RPMI7951 (cell line): ENCODE data around the gene OTUD6A. TPM values are rescaled to one million over a fixed set of nuclear protein-coding genes. Genes with fewer than 3 reads are reported as not detected.

ENCODE experiments used
- DNase-seq: peaks from one replicate; pipeline ENCODE4 v3.0.0-alpha.2; 2012; ENCODE audit warnings: low read depth
- total RNA-seq: library from RNA; depleted of rRNA; stranded (reverse); fragments of >200 nt; shearing (Covaris generic); gene quantifications from 2 replicates; pipeline ENCODE4 v1.2.3, GENCODE V29; 2014; rRNA removed

Gene OTUD6A, protein sequence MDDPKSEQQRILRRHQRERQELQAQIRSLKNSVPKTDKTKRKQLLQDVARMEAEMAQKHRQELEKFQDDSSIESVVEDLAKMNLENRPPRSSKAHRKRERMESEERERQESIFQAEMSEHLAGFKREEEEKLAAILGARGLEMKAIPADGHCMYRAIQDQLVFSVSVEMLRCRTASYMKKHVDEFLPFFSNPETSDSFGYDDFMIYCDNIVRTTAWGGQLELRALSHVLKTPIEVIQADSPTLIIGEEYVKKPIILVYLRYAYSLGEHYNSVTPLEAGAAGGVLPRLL
- not detected in 2 replicates for total RNA-seq

DNA sequence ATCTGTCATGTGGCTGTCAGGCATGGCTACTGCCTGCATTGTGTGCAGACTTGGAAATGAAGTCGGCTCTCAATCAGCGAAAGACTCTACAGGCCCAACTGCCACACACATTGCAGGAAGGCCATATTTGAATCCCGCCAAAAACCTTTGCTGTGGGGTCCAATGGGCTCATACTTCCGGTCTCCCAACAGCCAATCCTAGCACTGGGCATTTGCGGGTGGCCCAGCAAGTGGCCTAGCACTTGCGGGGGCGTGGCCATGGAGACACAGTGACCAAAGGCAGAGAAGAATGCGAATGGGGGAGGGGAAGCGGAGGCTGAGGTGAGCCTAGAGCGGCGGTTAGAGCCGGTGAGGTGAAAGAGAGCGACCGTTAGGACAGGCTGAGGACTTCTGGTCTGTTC lies at the start of gene OTUD6A:
OTUD6A (plus strand) TSS at position 382 of the 400 bp plus-strand sequence. CDS start 68 bp downstream, outside the sequence.
- DNase-seq, result no peak

- DNase-seq, result no peak
Measured at GRCh38 chrX:70012756-70013155, 49.5 kb upstream of the OTUD6A start.

DNA sequence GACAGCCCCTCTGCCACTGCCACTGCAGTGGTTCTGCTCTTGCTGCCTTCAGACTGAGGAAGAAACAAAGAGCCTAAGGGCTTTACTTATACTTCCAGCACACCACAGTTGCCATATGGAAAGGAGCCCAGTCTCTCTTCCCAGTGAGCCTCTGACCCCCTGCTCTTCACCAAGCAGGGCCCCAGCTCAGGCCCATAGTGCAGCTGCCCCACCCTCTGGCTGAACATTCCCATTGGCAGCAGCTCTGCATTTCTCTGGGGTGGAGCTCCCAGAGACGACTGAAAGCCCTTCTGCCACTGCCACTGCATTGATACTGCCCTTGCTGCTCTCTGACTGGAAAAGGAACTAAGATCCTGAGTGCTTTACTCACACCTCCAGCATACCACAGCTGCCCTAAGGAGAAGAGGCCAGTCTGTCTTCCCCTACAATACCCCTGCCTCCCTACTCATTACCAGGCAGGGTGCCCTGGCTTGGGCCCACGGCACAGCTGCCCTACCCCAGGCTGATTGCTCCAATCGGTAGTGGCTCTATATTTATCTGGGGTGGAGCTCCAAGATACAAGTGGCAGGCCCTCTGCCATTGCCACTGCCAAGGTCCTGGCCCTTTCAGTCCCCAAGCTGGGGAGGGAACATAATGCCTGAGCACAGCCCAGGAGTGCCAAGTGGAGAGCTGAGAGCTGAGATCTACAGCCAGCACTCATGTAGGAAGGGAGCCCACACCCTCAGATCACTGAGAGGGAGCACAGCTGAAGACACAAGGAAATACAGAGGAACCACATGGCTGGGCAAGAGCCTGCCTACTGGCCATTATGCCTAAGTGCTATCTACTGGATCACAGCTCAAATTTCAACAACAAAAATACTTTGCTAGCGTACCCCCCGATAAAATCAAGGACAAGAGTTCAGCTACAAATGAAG lies 48.5 kb upstream of the OTUD6A start:
- DNase-seq, result no peak

DNA sequence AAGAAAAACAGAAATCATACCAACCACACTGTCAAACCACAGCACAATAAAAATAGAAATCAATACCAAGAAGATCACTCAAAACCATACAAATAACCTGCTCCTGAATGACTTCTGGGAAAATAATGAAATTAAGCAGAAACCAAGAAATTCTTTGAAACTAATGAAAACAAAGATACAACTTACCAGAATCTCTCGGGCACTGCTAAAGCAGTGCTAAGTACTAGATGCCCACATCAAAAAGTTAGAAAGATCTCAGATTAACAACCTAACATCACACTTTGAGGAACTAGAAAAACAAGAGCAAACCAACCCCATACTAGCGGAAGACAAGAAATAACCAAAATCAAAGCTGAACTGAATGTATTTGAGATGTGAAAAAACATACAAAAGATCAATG lies 45.7 kb upstream of the OTUD6A start:
- no peak for DNase-seq

- DNase-seq, result no peak
Measured at GRCh38 chrX:70022616-70023015, 39.6 kb upstream of the OTUD6A start.

DNA sequence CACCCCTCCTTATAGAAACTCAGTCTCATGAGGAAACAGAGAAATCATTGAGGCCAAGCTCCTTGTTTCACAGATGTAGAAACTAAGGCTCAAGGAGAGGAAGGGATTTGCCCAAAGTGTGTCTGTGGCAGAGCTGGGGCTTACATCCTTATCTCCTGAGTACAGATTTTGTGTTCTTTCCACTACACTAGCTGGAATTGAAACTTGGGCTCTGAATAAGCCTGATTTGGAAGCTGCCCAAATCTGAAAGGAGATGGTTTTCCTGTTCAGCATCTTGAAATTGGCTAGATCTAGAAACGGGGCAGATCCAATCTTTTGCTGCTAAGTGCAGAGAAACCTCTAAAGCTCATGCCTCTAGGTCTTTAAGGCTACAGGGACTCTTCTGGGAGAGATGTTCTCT lies 36.8 kb upstream of the OTUD6A start:
- DNase-seq, result peak; percentile 16

GRCh38 chrX:70026112-70026850 lies 36.0 kb upstream of the OTUD6A start:
- peak; percentile 16 for DNase-seq

DNA sequence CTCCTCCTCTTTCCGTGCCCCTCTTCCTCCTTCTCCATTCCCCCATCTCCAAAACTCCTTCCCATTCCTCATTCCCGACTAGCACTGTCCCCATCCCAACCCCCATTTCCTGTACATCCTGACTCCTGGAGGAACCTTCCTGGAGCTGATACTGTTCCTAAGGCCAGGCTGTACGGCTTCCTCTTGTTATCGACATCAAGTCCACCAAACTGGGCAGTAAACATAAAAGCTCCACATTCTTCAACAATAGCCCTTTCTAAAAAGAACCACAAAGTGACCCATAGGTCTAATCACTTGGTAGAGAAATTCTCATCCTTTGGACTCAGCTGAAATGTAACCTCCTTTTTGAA lies 35.4 kb upstream of the OTUD6A start:
- DNase-seq, result no peak

- DNase-seq, result no peak
Measured at GRCh38 chrX:70029863-70030262, 32.4 kb upstream of the OTUD6A start.

DNA sequence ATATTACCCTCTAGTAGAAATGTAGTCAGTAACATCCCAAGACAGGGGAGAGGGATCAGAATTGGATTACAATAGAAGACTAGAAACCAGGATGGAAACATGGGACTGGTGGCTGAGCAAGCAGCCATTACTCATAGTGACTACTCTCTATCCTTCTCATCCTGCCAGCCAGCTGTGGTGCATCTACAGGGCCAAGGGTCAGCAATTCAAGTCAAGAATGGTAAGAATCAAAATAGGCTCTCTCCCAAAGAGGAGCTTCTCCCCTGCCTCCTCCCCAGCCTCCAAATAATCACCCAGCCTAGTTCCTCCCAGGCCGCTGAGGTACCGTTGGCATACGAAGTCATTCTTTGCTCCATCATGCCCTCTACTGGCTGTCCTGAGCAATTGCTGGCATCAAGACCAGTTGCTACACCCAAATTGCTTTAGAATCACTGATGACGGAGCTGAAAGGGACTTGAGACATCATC lies 31.9 kb upstream of the OTUD6A start:
- DNase-seq, result peak; percentile 50

- DNase-seq, result no peak
Measured at GRCh38 chrX:70032792-70033191, 29.5 kb upstream of the OTUD6A start.

GRCh38 chrX:70033348-70034051 lies 28.8 kb upstream of the OTUD6A start:
- peak; percentile 14 for DNase-seq

- no peak for DNase-seq
Measured at GRCh38 chrX:70034646-70035045, 27.6 kb upstream of the OTUD6A start.

DNA sequence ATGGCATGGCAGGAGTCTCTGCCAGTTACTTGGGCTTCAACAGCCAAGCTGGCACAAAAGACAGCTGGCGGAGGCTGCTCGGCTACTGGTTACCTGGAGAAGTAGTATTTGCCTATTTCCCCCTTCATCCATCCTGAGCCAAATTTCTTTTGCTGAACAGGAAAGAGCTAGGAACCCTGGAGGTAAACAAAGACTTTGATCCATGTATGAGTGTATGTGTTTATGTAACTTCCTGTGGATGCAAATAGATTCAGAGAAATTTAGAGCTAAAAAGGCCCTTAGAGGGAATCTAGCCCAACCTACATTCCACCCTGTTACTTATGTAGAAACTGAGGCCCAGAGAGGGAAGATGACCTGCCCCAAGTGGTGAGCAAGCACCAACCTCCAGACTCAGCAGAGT lies 23.7 kb upstream of the OTUD6A start:
- no peak for DNase-seq

DNA sequence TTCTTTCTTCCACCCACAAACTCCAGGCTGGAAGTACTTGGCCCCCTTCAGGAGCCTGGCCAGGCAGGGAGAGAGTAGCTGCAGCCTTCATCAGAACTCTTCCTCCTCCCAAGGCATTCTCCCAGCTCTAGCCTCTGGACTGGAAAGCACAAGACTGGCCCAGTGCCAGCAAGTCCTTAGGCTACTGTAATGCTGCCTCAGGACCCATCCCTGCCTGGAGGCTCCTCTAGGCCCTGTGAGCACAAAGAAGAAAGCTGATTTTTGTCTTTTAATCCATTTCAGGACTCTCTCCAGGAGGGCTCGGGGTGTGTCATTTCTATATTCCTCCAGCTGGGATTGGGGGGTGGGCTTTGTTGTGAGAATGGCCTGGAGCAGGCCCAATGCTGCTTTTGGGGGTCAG lies 23.3 kb upstream of the OTUD6A start:
- no peak for DNase-seq

DNA sequence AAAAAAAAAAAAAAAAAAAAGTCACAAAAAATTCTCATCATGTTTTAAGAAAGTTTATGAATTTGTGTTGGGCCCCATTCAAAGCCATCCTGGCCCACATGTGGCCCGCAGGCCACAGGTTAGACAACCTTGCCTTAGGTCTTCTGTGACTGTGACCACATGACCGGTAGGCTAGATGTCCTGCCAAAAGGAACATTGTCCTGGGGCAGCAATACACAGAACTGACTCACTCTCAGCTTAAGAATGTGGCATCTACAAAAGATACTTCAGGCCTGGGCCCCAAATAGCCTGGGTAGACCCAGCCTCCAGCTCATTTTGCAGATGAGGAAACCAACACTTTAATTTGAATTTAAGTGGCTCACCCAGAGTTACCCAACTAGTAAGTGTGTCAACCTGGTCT lies 22.5 kb upstream of the OTUD6A start:
- no peak for DNase-seq

- no peak for DNase-seq
Measured at GRCh38 chrX:70041993-70042392, 20.3 kb upstream of the OTUD6A start.

DNA sequence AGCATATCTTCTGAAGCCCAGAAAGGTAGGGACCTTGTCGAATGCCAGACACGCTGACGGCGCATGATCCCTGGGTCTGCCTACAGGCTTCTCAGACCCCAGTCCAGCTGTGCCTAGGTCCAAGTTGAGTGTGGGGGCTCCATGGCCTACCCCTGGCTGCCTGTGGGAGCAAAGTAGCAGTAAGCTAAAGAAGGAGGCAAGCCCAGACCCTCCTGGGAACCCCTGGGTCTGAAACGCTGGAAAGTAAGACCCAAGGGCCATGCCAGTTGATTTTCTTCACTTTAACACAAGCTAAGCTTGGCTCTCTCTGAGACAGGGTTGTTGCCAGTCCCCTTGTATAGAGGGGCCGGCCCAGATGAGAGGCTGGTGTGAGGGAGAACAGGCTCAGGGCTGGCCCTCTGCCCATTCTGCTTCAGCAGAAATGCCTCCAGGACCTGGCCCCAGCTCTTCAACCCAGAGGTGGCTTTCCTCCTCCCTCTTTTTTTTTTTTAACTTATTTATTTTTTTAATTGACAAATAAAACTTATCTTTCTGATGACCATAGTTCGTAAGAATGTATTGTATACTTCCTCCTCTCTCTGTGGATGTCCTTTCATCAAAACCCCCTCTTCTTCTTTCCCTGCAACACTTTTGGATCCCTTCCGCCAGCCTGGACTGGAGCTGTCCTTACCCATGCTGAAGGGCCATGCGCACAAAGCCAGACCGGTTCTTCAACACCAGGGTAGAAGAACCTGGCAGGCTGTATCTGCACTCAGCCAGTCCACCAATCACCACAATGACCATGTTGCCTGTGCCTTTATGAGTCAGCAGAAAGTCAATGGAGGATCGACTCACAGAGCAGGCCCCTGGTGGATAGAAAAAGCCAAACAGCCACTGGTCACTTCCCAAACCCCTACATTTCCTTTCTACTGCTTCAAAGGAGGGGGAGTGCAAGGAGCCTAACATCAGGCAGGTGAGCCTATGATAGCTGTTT lies 19.6 kb upstream of the OTUD6A start:
- no peak for DNase-seq

DNA sequence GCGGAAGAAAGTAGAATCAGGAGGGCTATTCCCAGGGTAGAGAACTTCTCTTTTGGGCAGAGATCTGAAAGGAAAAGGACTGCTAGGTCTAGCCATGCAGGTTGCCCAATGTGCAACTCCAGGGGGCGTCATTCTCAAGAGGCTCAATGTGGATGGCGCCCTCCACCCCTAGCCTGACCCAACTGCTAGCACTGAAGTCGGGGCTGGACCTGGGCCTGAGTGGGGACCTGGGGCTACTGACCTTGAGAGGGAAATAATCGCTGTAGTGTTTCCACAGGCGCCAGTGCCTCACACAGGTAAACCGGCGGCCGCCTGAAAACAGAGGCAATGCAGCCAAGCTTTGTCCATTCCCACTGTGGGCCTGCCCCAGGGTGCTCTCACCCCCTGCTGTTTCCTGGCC lies 18.6 kb upstream of the OTUD6A start:
- no peak for DNase-seq

DNA sequence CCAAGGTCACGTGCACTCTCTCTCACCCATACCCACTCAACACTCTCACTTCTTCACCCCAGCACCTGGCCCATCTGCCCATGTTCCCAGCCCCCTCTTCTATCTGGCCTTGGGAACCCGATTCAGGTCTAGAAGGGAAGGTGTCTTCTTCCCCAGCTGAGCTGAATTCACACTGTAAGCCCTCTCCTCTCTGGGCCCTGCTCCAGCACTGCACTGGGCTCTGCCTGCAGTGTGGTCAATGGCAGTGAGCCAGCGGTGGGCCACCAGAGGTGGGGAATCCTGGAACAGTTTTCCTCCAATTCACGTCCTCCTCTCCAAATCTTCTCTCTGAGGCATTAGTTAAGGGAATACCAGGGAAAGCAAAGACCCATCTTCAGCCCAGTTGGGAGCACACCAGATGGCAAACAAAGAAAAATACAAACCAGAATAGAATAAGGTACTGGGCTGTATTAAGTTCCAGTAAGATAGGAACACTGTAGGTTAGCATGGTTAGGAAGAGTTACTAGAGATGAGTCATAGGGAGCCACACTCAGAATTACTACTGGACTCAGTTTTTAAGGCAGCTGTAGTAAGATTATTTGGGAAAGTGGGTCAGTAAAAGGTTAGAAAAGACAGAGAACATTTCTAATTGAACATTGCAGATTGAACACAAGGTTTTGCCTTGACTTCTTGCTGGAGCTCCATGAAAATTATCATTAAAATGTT lies 17.6 kb upstream of the OTUD6A start:
- no peak for DNase-seq
